ENCODE measurements around the gene PNKD. TPM values are rescaled to one million over a fixed set of nuclear protein-coding genes. Genes with fewer than 3 reads are reported as not detected.

The PNKD gene
- total RNA-seq, 1 experiment from 2014 or later: 49.8 TPM

DNA sequence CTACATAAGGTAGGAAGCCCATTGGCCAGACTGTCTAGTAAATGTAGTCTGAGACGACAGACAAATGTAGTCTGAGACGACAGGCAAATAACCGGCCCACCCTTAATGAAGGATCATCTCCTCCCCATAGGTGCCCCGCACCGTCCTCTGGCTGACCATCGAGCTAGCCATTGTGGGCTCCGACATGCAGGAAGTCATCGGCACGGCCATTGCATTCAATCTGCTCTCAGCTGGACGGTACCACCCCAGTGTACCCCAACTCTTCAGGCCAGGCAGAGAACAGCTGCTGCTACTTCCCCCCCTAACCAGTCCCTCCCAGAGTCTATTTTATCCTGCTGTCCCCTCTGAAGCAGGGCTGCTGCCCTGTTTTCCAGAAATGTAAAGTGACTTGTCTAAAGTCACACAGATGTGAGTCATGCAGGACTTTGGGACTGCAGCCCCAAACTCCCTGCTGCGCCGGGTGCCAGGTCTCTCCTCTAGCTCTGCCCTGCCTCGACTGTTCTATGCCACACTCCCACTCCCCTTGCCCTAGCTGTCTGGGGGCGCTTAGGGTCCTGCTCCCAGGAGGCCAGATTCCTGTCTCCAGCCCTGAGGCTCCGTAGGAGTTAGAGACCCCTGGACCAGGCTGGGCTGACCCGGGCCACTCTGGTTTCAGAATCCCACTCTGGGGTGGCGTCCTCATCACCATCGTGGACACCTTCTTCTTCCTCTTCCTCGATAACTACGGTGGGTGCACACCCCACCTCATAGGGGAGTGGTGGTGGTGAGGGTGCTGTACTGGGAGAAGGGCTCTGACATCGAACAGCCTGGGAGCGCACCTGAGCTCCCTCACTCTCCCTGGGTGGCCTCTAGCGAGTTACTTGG, 116.4 kb downstream of the PNKD start:
- no peak overlapping the region for H3K27ac Mint-ChIP-seq
- no peaks in the 10 kb centered on the region for H3K36me3 Mint-ChIP-seq
- peaks cover 29% of the 10 kb centered on the region for H3K27me3 Mint-ChIP-seq (ENCODE audit: low read depth)
- TF ChIP-seq JUN (CRISPR knock-in tag; IDR thresholded peaks at IDR 0.05) (no peak), JAZF1 (CRISPR knock-in tag; IDR thresholded peaks at IDR 0.05) (no peak), OVOL2 (CRISPR knock-in tag; IDR thresholded peaks at IDR 0.05; ENCODE audit: borderline replicate concordance) (no peak), CREB1 (CRISPR knock-in tag; IDR thresholded peaks at IDR 0.05) (no peak), ETV6 (CRISPR knock-in tag; IDR thresholded peaks at IDR 0.05) (no peak), ZNF232 (CRISPR knock-in tag; IDR thresholded peaks at IDR 0.05) (no peak), ATF2 (CRISPR knock-in tag; IDR thresholded peaks at IDR 0.05; ENCODE audit: borderline replicate concordance, low read depth) (no peak), RORB (CRISPR knock-in tag; IDR thresholded peaks at IDR 0.05) (no peak), ATF3 (CRISPR knock-in tag; conservative IDR thresholded peaks at IDR 0.05) (no peak), ZNF423 (CRISPR knock-in tag; IDR thresholded peaks at IDR 0.05) (no peak), RELA (CRISPR knock-in tag; IDR thresholded peaks at IDR 0.05; ENCODE audit: borderline replicate concordance) (no peak), FOXP1 (CRISPR knock-in tag; IDR thresholded peaks at IDR 0.05; ENCODE audit: borderline replicate concordance) (no peak), SMAD3 (CRISPR knock-in tag; IDR thresholded peaks at IDR 0.05; ENCODE audit: borderline replicate concordance) (no peak), ZNF121 (CRISPR knock-in tag; IDR thresholded peaks at IDR 0.05) (no peak), ZNF416 (CRISPR knock-in tag; IDR thresholded peaks at IDR 0.05) (no peak), SOX15 (CRISPR knock-in tag; IDR thresholded peaks at IDR 0.05) (no peak), ARID4B (CRISPR knock-in tag; IDR thresholded peaks at IDR 0.05; ENCODE audit: borderline replicate concordance) (no peak)
- TF ChIP-seq, protein P1, sequence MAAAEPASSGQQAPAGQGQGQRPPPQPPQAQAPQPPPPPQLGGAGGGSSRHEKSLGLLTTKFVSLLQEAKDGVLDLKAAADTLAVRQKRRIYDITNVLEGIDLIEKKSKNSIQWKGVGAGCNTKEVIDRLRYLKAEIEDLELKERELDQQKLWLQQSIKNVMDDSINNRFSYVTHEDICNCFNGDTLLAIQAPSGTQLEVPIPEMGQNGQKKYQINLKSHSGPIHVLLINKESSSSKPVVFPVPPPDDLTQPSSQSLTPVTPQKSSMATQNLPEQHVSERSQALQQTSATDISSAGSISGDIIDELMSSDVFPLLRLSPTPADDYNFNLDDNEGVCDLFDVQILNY (CRISPR knock-in tag; IDR thresholded peaks at IDR 0.05): no peak
- TF ChIP-seq, protein P2, sequence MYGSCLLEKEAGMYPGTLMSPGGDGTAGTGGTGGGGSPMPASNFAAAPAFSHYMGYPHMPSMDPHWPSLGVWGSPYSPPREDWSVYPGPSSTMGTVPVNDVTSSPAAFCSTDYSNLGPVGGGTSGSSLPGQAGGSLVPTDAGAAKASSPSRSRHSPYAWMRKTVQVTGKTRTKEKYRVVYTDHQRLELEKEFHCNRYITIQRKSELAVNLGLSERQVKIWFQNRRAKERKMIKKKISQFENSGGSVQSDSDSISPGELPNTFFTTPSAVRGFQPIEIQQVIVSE (CRISPR knock-in tag; IDR thresholded peaks at IDR 0.05; ENCODE audit: borderline replicate concordance): no peak
- TF ChIP-seq, protein P3, sequence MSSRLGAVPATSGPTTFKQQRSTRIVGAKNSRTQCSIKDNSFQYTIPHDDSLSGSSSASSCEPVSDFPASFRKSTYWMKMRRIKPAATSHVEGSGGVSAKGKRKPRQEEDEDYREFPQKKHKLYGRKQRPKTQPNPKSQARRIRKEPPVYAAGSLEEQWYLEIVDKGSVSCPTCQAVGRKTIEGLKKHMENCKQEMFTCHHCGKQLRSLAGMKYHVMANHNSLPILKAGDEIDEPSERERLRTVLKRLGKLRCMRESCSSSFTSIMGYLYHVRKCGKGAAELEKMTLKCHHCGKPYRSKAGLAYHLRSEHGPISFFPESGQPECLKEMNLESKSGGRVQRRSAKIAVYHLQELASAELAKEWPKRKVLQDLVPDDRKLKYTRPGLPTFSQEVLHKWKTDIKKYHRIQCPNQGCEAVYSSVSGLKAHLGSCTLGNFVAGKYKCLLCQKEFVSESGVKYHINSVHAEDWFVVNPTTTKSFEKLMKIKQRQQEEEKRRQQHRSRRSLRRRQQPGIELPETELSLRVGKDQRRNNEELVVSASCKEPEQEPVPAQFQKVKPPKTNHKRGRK (CRISPR knock-in tag; IDR thresholded peaks at IDR 0.05; ENCODE audit: borderline replicate concordance): no peak
- DNase-seq (ENCODE audit: low spot score): no peak
- ChIA-PET POLR2A (interaction anchor here (1.0 to 1.2 kb wide), 2 partner anchors 19 to 79 kb away, joined by 3 read pairs; no protein-coding TSS in a partner anchor), CTCF (interaction anchor here (0.7 to 2.7 kb wide), 5 partner anchors 9 to 94 kb away, joined by 3 to 13 read pairs (median 4); partner anchors contain the start of genes CATIP and TMBIM1)
- peak overlapping the region; percentile 77 for H3K4me3 Mint-ChIP-seq
- H3K4me1 Mint-ChIP-seq: peaks cover 10% of the 10 kb centered on the region
- no peaks in the 10 kb centered on the region for H3K9me3 Mint-ChIP-seq
- peak; percentile 11 for ATAC-seq

Measured in WTC11 (cell line).